ENCODE measurements around the gene TPST2.

The TPST2 gene

DNA sequence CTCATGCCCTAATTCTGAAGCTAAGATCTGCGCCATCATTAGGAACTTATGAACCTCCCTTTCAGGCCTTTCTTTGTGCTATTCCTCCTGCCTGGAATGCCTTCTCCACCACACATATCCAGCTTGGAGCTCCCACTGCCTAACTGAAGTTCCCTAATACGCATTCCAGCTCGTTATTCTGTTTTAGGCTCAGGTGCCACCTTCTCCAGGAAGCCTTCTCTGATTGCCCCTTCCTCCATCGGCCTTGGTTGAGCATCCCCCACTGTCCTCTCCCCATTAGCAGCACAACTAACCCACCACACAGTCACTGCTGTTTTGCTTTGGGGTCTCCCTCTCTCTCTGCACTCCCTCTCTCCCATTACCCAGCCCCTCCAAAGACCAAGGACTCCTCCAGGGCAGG is 22.7 kb upstream of the TPST2 start:
- CTCF ChIA-PET = interaction anchor here (0.7 to 1.5 kb wide), 3 partner anchors 10 to 31 kb away, joined by 3 to 5 read pairs (median 4); no protein-coding TSS in a partner anchor
- POLR2A ChIA-PET = no interaction called here
- TF ChIP-seq, protein P1, sequence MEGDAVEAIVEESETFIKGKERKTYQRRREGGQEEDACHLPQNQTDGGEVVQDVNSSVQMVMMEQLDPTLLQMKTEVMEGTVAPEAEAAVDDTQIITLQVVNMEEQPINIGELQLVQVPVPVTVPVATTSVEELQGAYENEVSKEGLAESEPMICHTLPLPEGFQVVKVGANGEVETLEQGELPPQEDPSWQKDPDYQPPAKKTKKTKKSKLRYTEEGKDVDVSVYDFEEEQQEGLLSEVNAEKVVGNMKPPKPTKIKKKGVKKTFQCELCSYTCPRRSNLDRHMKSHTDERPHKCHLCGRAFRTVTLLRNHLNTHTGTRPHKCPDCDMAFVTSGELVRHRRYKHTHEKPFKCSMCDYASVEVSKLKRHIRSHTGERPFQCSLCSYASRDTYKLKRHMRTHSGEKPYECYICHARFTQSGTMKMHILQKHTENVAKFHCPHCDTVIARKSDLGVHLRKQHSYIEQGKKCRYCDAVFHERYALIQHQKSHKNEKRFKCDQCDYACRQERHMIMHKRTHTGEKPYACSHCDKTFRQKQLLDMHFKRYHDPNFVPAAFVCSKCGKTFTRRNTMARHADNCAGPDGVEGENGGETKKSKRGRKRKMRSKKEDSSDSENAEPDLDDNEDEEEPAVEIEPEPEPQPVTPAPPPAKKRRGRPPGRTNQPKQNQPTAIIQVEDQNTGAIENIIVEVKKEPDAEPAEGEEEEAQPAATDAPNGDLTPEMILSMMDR (IDR thresholded peaks at IDR 0.05; ENCODE audit: control extremely low read depth, extremely low read depth, low read depth, missing control alignments) = no peak
- no peak for DNase-seq (ENCODE audit: extremely low spot score)

DNA sequence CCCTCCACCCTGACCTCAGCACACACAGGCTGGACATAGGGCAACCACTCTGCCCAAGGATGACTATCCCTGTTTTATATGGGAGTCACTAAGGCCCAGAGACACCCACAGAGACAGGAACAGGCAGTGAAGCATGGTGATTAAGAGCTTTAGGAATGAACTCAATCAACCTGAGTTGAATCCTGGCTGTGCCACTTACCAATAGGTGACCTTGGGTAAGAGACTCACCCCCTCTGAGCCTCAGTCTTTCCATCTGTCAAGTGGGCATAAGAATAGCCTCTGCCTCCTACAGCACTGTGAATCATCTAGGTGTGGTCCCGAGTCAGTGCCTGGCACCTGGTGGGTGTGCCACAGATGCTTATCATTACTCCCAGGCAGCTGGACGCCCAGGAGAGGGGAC is 21.1 kb upstream of the TPST2 start:
- POLR2A ChIA-PET = interaction anchor here (0.7 kb wide), 1 partner anchor 128 kb away, joined by 3 read pairs; the partner anchor contains the start of genes HPS4 and SRRD
- CTCF ChIA-PET = interaction anchor here (1.2 to 1.8 kb wide), 2 partner anchors 17 to 22 kb away, joined by 3 to 6 read pairs; no protein-coding TSS in a partner anchor
- DNase-seq (ENCODE audit: extremely low spot score) = no peak
- TF ChIP-seq, protein P1 (IDR thresholded peaks at IDR 0.05; ENCODE audit: control extremely low read depth, extremely low read depth, low read depth, missing control alignments) = no peak

DNA sequence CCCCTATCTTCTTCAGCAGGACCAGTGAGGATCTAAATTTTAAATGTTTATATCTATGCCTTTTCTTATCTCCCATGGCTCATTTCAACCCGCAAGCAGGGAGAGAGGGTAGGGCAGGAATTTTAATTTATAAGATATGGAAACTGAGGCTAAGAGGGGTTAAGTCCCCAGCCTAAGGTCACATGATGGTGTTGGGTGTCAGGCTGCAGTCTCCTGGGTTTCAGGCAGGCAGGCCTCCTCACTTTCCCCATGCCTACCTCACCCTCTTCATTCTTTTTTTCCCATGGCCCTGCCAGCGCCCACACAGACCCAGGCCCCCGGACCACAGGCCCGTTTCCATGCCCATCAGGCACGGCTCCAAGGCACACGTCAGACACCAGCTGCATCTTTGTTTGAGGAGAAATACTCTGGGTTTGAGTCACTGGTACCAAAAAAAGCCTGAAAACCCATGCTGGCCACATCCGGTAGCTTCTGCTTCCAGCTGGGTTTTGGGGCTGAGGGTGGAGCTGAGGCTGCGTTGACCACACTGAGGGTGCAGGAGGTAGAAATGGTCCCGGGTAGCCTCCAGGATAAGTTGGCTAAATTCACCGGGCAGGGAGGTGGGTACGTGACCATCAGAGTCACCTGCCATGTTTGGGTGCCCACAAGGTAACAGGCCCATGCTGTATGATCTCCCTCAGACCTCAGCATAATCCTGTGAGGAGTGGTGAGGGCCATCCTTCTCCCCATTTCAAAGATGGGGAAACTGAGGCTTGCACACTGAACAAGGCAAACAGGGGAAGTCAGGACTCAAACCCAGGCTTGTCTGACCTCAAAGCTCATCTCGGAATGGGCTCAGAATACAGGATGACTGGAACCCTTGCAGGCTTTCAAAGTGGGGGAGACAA is 20.4 kb upstream of the TPST2 start:
- peak; percentile 85 for DNase-seq (ENCODE audit: extremely low spot score)
- POLR2A ChIA-PET = interaction anchor here (0.7 kb wide), 1 partner anchor 127 kb away, joined by 3 read pairs; the partner anchor contains the start of genes HPS4 and SRRD
- TF ChIP-seq, protein P1 (IDR thresholded peaks at IDR 0.05; ENCODE audit: control extremely low read depth, extremely low read depth, low read depth, missing control alignments) = no peak
- CTCF ChIA-PET = interaction anchor here (1.2 to 1.8 kb wide), 2 partner anchors 16 to 21 kb away, joined by 3 to 6 read pairs; no protein-coding TSS in a partner anchor

DNA sequence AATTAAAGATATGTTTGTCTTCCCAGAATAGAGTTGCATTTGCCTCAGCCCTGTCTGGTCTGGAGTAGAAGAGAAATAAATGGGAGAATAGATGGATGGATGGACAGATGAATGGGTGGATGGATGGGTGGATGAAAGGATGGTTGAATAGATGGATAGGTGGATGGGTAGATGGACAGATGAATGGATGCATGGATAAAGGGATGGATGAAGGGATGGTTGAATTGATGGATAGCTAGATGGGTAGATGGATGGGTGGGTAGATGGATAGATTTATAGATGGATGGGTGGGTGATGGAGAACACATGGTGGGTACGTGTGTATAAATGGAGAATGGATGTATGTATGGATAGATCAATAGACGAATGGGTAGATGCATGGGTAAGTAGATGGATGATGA is 19.4 kb upstream of the TPST2 start:
- CTCF ChIA-PET = interaction anchor here (0.7 kb wide), 1 partner anchor 15 kb away, joined by 4 read pairs; no protein-coding TSS in a partner anchor
- DNase-seq (ENCODE audit: extremely low spot score) = no peak
- POLR2A ChIA-PET = no interaction called here
- TF ChIP-seq, protein P1 (IDR thresholded peaks at IDR 0.05; ENCODE audit: control extremely low read depth, extremely low read depth, low read depth, missing control alignments) = no peak

DNA sequence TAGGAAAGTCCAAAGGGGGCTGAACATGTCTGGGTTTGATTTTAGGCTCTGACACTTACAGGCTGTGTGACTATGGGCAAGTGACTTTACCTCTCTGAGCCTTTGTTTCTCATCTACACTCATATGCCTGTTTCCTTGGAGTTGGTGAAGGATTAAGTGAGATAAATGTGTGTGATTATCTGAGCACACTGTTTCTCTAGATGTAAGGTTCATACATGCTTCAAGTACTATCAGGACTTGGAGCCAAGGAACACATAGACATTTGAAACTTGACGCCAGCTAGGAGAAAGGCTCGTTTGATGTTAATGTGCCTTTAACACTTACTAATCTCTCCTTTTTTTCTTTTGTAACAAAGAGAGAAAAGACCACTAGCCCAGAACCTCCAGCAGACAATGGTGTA is 18.2 kb upstream of the TPST2 start:
- ChIA-PET CTCF (interaction anchor here (1.2 kb wide), 1 partner anchor 13 kb away, joined by 3 read pairs; no protein-coding TSS in a partner anchor), POLR2A (no interaction called here)
- TF ChIP-seq, protein P1 (IDR thresholded peaks at IDR 0.05; ENCODE audit: control extremely low read depth, extremely low read depth, low read depth, missing control alignments) = no peak
- DNase-seq (ENCODE audit: extremely low spot score) = no peak

DNA sequence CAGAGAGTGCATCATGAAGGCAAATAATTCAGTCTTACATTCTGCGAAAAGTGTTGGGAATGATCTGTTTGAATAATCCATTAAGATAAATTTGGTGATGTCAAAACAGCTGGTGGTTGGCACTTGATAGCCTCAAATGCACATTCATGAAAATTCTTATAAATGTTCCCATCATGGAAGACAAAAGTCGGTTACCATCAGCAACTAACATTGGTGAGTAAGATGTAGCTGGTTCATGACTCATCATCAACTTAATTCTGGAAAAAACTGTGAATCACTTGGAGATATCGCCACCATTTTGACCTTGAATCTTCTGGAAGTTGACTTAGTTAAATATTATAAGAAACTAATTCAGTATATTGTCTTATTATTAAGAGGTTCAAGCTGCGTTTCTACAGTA is 16.7 kb upstream of the TPST2 start:
- POLR2A ChIA-PET = no interaction called here
- DNase-seq (ENCODE audit: extremely low spot score) = no peak
- TF ChIP-seq, protein P1 (IDR thresholded peaks at IDR 0.05; ENCODE audit: control extremely low read depth, extremely low read depth, low read depth, missing control alignments) = no peak
- CTCF ChIA-PET = no interaction called here

Data from GM10248 (cell line).